Keratinocyte (primary cell): ENCODE measurements around the gene TMA7B. TPM values are rescaled to one million over a fixed set of nuclear protein-coding genes. Genes with fewer than 3 reads are reported as not detected.

Experiments
- DNase-seq: peaks from one replicate; pipeline ENCODE4 v3.0.0-alpha.2; 2011; ENCODE audit warnings: low read depth, missing footprints, low spot score
- FAIRE-seq: peaks from 2 replicates; lab custom pipeline; 2011; peaks lifted over from hg19 to GRCh38; lab: Jason Lieb, UNC
- H2AFZ ChIP-seq: 2 replicates; pipeline ENCODE4 v1.6.0; 2012; ENCODE audit warnings: low read length, control low read depth, inconsistent platforms; ENCODE audit not compliant: control insufficient read depth
- H3K27ac ChIP-seq: 2 replicates; pipeline ENCODE4 v1.5.1; 2011; ENCODE audit warnings: low read length; ENCODE audit not compliant: control insufficient read depth, insufficient read depth
- H3K27me3 ChIP-seq: 3 replicates; pipeline ENCODE4 v1.6.0; 2011; ENCODE audit warnings: low read length; ENCODE audit not compliant: control insufficient read depth, insufficient read depth; ENCODE audit errors: extremely low read depth
- H3K36me3 ChIP-seq, 2 experiments: 2 replicates in 1 of 2; 3 replicates in 1 of 2; pipeline ENCODE4 v1.5.1; 2011; ENCODE audit warnings: low read length in 2 of 2, mild to moderate bottlenecking in 1 of 2; ENCODE audit not compliant: control insufficient read depth in 2 of 2, insufficient read depth in 2 of 2; ENCODE audit errors: extremely low read depth in 1 of 2
- H3K4me1 ChIP-seq: 3 replicates; pipeline ENCODE4 v1.5.1; 2011; ENCODE audit warnings: low read length; ENCODE audit not compliant: control insufficient read depth, insufficient read depth; ENCODE audit errors: extremely low read depth
- H3K4me2 ChIP-seq: 3 replicates; pipeline ENCODE4 v1.6.0; 2011; ENCODE audit warnings: low read depth, low read length; ENCODE audit not compliant: control insufficient read depth, insufficient read depth; ENCODE audit errors: extremely low read depth
- H3K4me3 ChIP-seq, 3 experiments: fragments of 200-600 bp in 1 of 3; sonication (generic) in 1 of 3; 2 replicates in 2 of 3; 3 replicates in 1 of 3; pipeline ENCODE4 v1.5.1; 2011 to 2016; ENCODE audit warnings: low read length in 3 of 3, mild to moderate bottlenecking in 3 of 3, control low read depth in 2 of 3, inconsistent platforms in 1 of 3, low read depth in 1 of 3, mixed read lengths in 1 of 3, mixed run types in 1 of 3, moderate library complexity in 1 of 3; ENCODE audit not compliant: control insufficient read depth in 2 of 3, insufficient read depth in 2 of 3; ENCODE audit errors: extremely low read depth in 1 of 3
- H3K79me2 ChIP-seq: 2 replicates; pipeline ENCODE4 v1.6.0; 2012; ENCODE audit warnings: low read length; ENCODE audit not compliant: control insufficient read depth, insufficient read depth
- H3K9ac ChIP-seq: 3 replicates; pipeline ENCODE4 v1.6.0; 2011; ENCODE audit warnings: low read length; ENCODE audit not compliant: control insufficient read depth, insufficient read depth; ENCODE audit errors: extremely low read depth
- H3K9me1 ChIP-seq: 3 replicates; pipeline ENCODE4 v1.6.0; 2011; ENCODE audit warnings: low read length; ENCODE audit not compliant: control insufficient read depth, insufficient read depth; ENCODE audit errors: extremely low read depth
- H3K9me3 ChIP-seq: 2 replicates; pipeline ENCODE4 v1.5.1; 2012; ENCODE audit warnings: low read depth, low read length; ENCODE audit not compliant: control insufficient read depth
- H4K20me1 ChIP-seq: 3 replicates; pipeline ENCODE4 v1.6.0; 2011; ENCODE audit warnings: low read length; ENCODE audit not compliant: control insufficient read depth, insufficient read depth; ENCODE audit errors: extremely low read depth
- EZH2 ChIP-seq: IDR thresholded peaks from one replicate; pipeline ENCODE4 v1.6.1; 2012; ENCODE audit warnings: inconsistent platforms, mild to moderate bottlenecking, low read length, moderate library complexity
- dilution Hi-C: fragments of 300-500 bp; cut with MboI; formaldehyde crosslinking; loops from one replicate; pipeline ENCODE4 v1.7.0; 2020; ENCODE audit warnings: low sequenced_read_pairs; ENCODE audit not compliant: extremely low pct_ligation_motif_present
- polyA plus RNA-seq, 5 experiments: library from polyadenylated mRNA; depleted of rRNA in 3 of 5; stranded (reverse) in 3 of 5; stranded (forward) in 1 of 5; unstranded in 1 of 5; fragments of >200 nt; gene quantifications; 1 replicate in 1 of 5; 2 replicates in 3 of 5; 3 replicates in 1 of 5; pipeline versions ENCODE4 v1.2.1 to v1.2.3, GENCODE V29; 2011 to 2012; ENCODE audit warnings: missing spikeins in 2 of 5, low read depth in 1 of 5, low replicate concordance in 1 of 5
- TF ChIP-seq, protein P1 (sequence below), 3 experiments: IDR thresholded peaks in 1 of 3; conservative IDR thresholded peaks in 1 of 3; optimal IDR thresholded peaks in 1 of 3; 2 replicates in 2 of 3; 3 replicates in 1 of 3; pipeline versions ENCODE3 to v1.5.1; 2011; ENCODE audit warnings: low read length in 3 of 3, mild to moderate bottlenecking in 3 of 3, moderate library complexity in 2 of 3, control low read depth in 1 of 3, inconsistent platforms in 1 of 3; ENCODE audit not compliant: insufficient read depth in 2 of 3; ENCODE audit errors: extremely low read depth in 1 of 3

Gene TMA7B
- polyA plus RNA-seq, 1 donor (not counting 4 experiments of a cell fraction or from before 2014, with no cell fraction given) = not detected

DNA sequence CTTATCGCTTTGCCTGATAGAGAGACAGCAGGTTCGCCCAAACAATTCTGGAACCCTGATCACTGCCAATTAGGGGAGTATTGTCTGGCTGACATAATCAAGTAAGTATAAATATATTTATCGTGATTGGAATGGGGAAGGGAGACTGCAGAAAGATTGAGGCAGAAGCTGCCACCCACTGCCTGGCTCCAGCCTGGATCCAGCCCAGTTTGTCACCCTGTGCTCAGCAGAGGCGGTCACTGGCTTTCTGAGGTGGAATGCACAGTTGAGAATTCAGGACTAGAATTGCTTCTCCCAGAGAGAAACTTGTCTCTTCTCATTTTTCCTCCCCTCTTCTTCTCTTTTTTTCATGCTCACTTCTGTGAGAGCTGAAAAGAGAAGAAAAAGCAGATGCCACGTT, 33.4 kb upstream of the TMA7B start:
- no peaks in the 10 kb centered on the region for H4K20me1 ChIP-seq
- H3K27me3 ChIP-seq = no peaks in the 10 kb centered on the region
- DNase-seq = no peak
- no peak for FAIRE-seq
- no peaks in the 10 kb centered on the region for H3K79me2 ChIP-seq
- no peak for TF ChIP-seq EZH2
- TF ChIP-seq, protein P1, sequence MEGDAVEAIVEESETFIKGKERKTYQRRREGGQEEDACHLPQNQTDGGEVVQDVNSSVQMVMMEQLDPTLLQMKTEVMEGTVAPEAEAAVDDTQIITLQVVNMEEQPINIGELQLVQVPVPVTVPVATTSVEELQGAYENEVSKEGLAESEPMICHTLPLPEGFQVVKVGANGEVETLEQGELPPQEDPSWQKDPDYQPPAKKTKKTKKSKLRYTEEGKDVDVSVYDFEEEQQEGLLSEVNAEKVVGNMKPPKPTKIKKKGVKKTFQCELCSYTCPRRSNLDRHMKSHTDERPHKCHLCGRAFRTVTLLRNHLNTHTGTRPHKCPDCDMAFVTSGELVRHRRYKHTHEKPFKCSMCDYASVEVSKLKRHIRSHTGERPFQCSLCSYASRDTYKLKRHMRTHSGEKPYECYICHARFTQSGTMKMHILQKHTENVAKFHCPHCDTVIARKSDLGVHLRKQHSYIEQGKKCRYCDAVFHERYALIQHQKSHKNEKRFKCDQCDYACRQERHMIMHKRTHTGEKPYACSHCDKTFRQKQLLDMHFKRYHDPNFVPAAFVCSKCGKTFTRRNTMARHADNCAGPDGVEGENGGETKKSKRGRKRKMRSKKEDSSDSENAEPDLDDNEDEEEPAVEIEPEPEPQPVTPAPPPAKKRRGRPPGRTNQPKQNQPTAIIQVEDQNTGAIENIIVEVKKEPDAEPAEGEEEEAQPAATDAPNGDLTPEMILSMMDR (optimal IDR thresholded peaks at IDR 0.05 in 1 of 3, IDR thresholded peaks at IDR 0.05 in 1 of 3, conservative IDR thresholded peaks at IDR 0.05 in 1 of 3; ENCODE audit: extremely low read depth in 1 of 3, insufficient read depth in 2 of 3, low read length in 3 of 3) = no peak
- no peaks in the 10 kb centered on the region for H3K9me3 ChIP-seq
- no peak overlapping the region for H2AFZ ChIP-seq
- H3K9ac ChIP-seq = no peak overlapping the region
- no peaks in the 10 kb centered on the region for H3K36me3 ChIP-seq
- no peak overlapping the region for H3K4me2 ChIP-seq
- no peak overlapping the region for H3K4me3 ChIP-seq
- peaks cover 14% of the 10 kb centered on the region for H3K4me1 ChIP-seq
- dilution Hi-C loops = no loop called here
- H3K9me1 ChIP-seq = no peaks in the 10 kb centered on the region
- no peak overlapping the region for H3K27ac ChIP-seq

DNA sequence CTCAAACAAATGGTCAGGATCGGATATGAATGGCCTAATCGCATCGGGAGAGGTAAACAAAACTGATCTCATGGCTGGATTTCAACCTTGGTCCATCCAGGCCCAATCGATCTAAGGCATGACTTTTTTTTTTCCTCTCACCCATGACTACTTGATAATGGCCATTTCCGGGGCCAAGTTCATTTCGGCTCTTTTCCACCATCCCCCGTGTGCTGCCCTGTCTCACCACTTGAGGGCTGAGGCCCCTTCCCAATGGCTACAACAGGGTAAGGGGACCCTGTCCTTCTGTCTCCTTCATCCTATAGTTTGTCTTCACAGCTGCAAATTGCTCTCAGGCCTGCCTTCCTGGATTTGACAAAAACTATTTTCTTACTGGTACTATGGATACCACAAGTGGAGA, 32.7 kb upstream of the TMA7B start:
- no peak overlapping the region for H3K4me3 ChIP-seq
- no peaks in the 10 kb centered on the region for H3K9me1 ChIP-seq
- H3K9me3 ChIP-seq = no peaks in the 10 kb centered on the region
- H4K20me1 ChIP-seq = no peaks in the 10 kb centered on the region
- H3K9ac ChIP-seq = no peak overlapping the region
- H3K4me2 ChIP-seq = no peak overlapping the region
- TF ChIP-seq, protein P1 (optimal IDR thresholded peaks at IDR 0.05 in 1 of 3, IDR thresholded peaks at IDR 0.05 in 1 of 3, conservative IDR thresholded peaks at IDR 0.05 in 1 of 3; ENCODE audit: extremely low read depth in 1 of 3, insufficient read depth in 2 of 3, low read length in 3 of 3) = peak in 1 of 3 experiments; percentile 11
- no peak for TF ChIP-seq EZH2
- no peaks in the 10 kb centered on the region for H3K36me3 ChIP-seq
- no peaks in the 10 kb centered on the region for H3K79me2 ChIP-seq
- no peak overlapping the region for H3K27ac ChIP-seq
- dilution Hi-C loops = no loop called here
- no peak overlapping the region for H2AFZ ChIP-seq
- H3K4me1 ChIP-seq = peaks cover 14% of the 10 kb centered on the region
- DNase-seq = no peak
- H3K27me3 ChIP-seq = no peaks in the 10 kb centered on the region
- no peak for FAIRE-seq
